Measurements from ENCODE around the gene ADGRG3.

GRCh38 chr16:57669476-57670162 is 1.5 kb downstream of the ADGRG3 start:
- TF ChIP-seq POLR2A (IDR thresholded peaks at IDR 0.05): no peak
- no peak for TF ChIP-seq CTCF (IDR thresholded peaks at IDR 0.05)
